HPDE6-E6E7 (cell line): Measurements from ENCODE around the gene ADRA2B.

Experiments used
- DNase-seq: peaks from one replicate; pipeline ENCODE4 v3.0.0; 2011; ENCODE audit warnings: missing footprints; ENCODE audit errors: extremely low spot score

The ADRA2B gene

GRCh38 chr2:96138179-96139145 is 22.1 kb upstream of the ADRA2B start, which contains the start of gene ASTL:
ASTL (minus strand) TSS chr2:96138502; CDS start chr2:96138436, 66 bp downstream.
- DNase-seq, result peak; percentile 59

DNA sequence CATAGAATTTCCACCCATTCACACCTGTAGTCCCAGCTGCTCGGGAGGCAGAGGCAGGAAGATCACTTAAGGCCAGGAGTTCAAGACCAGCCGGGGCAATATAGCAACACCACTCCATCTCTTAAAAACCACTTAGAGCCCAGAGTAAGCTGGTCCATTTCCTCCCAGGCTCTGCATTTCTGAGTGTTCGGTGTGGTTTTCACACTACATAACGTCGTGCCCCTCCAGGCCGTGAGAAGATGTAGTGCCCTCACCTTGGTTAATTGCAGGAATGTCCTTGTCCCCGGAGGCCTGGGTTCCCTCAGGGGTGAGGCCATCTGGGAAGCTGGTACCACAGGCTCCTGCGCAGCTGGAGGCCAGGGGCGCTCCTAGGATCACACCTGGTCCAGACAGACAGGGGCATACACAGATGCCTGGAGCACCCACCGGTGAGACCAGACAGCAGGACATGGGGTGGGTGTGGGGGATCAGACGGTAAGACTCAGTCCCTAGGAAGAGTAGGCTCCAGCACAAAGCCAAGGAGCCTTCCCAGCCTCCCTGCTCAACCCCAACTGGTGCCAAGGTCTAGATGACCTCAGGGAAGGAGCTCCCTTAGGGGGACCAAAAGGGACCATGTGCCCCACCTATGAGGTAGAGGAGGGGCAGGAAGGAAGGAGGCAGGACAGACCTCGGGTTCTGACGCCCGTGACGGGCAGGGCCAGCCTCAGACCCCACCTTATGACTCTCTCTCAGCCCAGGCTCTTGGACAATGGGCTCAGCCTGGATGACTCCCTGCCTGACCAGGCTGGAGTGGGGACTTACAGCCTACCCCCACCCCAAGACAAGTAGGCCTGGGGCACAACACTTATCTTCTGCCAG is 21.2 kb upstream of the ADRA2B start:
- no peak for DNase-seq

DNA sequence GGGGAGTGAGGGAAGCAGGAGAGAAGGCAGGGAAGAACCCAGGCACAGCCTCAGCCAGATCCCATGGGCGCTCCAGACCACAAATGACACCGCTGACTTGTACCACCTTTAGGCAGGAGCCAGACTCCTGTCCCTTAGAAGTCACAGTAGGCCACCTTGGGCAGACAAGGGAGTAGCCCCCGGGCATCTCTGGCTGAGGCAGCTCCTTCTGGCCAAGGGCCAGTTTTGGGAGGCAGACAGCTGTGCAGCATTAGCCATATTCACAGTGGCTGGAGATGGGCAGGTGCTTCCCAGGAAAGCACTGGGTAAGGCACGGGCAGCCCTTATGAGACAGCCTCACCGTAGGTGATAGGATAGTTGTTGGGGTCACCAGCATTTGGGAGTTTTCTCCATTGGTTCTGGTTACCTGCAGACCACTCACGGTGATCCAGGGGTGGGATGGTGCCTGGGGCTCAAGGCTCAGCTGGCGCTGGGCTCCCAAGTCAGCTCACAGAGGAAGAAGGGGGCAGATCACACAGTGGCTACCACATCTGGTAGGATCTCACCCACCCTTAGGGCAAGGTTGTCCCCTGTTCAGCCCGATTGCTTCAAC is 19.9 kb upstream of the ADRA2B start:
- DNase-seq, result no peak

- DNase-seq, result no peak
These were observed 19.2 kb upstream of the ADRA2B start for GRCh38 chr2:96135621-96136020.

DNA sequence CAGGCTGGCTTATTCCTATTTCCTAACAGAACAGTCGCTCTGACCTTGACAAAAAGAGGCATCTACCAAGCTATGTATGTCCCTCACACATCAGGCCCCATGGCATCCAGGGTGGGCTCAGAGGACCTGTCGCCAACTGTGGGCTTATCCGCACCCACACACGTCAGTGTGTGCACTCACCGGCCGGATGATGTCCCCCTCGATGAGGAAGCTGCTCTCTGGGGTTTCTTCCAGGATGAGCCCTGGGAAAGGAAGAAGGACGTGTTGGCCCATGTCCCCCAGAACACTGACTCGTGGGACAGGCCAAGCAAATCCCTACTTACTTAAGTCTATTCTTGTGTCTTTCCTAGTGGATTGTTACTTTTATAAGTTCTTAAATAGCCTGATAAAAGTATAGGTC is 18.8 kb upstream of the ADRA2B start:
- no peak for DNase-seq

DNA sequence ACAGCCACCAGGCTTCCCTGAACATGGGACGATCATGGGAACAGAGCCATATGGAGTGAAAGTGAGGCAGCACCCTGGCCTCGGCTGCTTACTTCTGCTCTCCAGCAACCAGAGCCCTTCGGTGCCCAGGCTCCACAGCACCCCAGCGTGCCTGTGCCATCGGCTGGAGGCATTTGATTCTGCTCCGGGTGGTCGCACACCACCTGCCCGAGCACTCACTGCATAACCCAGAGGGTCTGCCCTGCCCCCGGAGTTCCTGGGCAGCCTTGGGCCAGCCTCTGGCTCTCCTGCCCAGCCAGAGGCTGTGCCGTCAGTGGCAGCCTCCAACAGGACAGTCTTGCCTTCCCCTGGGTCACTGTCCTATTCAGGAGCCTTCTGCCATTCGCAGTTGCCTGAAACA is 18.1 kb upstream of the ADRA2B start:
- no peak for DNase-seq

DNA sequence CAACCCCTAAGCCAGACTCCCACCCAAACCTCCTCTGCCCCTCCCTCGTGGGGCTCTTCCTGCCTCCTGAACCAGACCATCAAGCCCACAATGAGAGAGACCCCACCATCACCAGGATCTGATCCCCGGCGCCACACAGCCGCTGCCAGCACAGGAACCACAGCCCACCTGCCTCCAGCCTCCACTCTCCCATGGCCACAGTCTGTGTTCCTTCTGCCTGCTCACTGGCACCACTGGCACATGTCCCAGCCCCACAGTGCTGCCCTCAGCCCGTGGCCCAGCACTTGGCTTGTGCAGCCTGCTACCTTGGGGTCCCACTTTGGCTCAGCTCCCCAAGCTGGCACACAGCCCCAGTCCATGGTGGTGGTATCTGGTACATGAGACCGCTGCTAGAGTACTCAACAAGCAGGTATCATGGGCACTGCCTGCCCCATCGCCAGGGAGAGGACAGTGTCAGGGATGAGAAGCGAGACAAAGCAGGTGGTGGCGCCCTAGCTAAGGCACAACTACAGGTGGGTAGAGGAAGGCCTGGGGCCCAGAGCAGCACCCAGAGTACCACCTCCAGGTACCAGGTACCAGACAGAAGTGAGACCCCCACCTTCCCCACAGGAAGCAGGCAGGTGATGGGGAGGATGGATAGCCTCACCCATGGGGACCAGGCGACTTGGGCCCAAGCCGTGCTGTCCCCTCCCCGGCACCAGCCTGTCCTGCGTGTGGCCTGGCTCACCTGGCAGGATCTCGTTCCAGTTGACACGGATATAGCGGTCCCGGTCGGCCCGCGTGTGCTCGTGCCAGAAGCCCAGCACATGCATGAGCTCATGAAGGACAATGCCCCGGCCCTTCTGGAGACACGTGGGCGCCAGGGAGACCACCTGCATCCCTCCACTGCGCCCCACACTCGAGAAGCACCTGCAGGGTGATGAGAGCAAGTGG is 15.7 kb upstream of the ADRA2B start:
- no peak for DNase-seq

GRCh38 chr2:96131152-96131812 is 14.9 kb upstream of the ADRA2B start:
- DNase-seq, result no peak

- DNase-seq, result no peak
These were observed 14.1 kb upstream of the ADRA2B start for GRCh38 chr2:96130483-96130882.

DNA sequence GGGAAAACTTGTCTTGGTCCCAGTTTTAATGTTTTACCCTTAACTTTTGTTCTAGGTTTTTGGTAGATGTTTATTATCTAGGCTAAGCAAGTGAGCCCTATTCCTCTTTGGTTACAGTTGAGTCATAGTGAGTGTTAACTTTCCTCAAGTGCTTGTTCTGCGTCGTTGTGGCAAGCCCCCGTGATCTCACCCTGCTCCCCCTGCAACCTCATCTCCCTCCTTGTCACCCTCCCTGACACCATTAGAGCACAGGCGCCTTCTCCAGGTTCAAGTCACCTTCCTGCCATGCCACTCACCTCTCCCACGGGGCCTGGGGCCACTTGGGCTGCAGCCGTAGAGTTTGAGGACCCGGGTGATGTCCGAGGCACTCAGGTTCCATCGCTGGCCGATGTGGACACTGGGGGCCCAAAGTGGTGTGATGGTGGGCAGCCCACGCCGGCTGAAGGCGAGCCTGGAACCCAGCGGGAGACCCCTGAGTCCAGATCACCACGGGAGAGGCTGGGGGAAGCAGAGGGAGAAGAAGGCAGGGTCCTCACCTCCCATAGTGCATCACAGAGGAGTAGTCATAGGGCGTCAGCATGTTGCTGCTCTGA is 13.3 kb upstream of the ADRA2B start:
- no peak for DNase-seq

DNA sequence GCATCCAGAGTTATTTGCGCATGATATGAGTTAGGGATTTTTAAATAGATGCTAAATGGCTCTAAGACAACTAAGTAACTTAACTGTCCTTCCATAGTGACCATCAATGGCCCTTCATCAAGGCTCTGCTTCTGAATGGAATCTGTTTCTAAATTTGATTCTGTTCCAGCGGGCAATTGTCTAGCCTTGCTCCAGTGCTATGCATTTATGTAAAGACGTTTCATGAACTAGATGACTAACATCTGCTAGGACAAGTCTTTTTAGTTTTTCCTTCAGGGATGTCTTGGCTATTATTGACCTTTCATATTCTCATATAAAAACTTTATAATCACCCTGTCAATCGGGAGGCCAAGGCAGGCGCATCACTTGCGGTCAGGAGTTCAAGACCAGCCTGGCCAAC is 12.1 kb upstream of the ADRA2B start:
- no peak for DNase-seq

DNA sequence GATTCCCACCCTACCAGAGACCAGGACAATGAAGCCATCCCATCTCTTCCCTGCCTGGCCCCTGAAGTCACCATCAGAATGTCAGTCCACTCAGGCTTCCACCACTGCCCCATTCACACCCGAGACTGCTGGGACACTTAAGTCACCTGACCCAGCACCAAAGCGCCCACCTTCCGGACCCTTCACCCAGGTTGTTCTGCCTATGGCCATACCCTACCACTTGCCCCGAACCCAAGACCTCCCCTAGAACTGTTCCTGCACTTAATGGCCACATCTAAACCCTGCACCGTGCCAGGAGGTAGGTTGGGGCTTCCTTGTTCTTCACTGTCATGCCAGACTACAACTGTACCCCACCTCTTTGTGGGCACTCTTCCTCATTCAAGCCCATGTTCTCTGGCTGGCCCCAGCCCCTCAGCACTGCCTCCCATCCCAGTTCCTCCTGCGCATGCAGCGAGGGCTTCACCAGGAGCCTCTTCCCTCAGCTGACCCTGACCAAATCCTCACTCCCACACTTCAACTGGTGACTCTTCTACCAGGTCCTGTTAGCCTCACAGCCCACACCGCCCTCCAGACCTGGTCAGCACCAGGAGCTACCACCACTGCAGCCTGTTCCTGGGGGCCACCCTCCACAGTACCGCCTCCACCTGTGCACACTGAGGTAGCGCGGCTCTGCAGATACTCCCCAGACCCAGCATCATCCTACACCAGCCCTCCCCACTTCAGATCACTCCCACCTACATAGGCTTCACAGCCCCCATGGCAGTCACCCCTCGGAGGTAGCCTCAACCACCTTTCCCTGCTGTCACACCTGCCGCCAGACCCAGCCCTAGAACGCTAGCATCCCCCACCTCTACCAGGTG is 8.3 kb upstream of the ADRA2B start:
- no peak for DNase-seq

GRCh38 chr2:96123936-96124335 is 7.6 kb upstream of the ADRA2B start:
- no peak for DNase-seq

DNA sequence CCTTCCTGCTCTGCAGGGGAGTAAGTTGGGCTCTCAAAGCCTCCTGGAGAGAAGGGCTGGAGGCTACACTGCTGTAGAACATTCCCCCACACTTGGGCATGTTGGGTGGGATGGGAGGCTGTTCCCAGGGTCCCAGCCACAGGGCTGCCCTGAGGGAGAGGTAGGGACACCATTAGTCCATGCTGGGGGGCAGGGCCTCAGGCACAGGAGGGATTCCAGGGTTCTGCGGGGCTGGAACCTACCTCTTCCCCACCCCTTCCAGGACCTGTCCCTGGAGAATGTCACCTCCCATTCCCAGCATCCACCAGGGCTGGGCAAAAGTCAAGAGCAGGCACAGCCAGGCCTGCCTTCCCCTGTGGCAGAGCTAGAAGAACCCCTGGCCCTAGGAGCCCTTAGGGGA is 6.9 kb upstream of the ADRA2B start:
- DNase-seq, result no peak

GRCh38 chr2:96122391-96122790 is 6.0 kb upstream of the ADRA2B start:
- DNase-seq, result no peak

DNA sequence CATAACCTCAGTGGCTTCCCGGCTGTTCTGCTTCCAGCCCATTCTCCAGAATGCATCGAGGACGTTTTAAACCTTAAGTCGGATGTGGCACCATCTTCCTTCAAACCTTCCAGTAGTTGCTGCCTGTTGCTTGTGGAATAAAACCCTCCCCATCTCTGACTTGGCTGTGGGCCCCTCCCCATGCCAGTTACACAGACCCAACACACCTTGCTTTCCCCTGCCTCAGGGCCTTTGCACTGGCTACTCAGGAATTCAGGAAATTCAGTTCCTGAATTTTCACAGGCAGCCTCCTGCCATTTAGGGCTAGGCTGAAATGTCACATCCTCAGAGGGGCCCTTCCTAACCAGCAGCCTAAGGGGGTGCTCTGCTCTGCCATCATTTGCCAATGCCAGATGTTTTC is 5.0 kb upstream of the ADRA2B start:
- no peak for DNase-seq

DNA sequence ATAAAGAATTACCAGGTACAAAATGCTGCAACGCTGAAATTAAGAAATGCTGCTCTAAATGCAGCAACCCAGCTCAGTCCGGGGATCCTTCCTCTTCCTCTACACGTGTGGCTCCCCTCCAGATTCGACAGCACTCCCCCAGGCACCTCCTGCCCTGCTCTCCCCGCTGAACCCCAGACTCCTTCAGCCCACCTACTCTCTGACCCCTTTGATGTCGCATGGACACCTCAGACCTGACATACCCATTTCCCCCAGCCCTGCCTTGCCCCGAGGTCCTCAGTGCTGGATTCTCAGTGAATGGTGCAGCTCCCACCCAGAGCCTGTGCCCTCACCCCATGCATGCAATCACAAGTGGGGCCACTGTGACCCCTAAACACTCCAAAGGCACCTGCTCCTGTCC is 4.6 kb upstream of the ADRA2B start:
- no peak for DNase-seq

GRCh38 chr2:96120091-96120720 is 3.8 kb upstream of the ADRA2B start:
- no peak for DNase-seq

GRCh38 chr2:96119389-96119751 is 3.0 kb upstream of the ADRA2B start:
- no peak for DNase-seq
